OCI-LY3 (cell line): ENCODE measurements around the gene MICU1.

Experiments
- EZH2phosphoT487 ChIP-seq: fragments of 200-600 bp; shearing (Covaris generic); IDR thresholded peaks from 2 replicates; pipeline ENCODE4 v1.6.1; 2018; ENCODE audit warnings: antibody characterized with exemption, mixed run types, low read depth
- TF ChIP-seq, protein P1 (sequence below): fragments of 200-600, 300-600 bp; sonication (generic); IDR thresholded peaks from 2 replicates; pipeline ENCODE4 v1.5.1; 2014; ENCODE audit warnings: antibody characterized with exemption, low read length, low read depth

- TF ChIP-seq, protein P1, sequence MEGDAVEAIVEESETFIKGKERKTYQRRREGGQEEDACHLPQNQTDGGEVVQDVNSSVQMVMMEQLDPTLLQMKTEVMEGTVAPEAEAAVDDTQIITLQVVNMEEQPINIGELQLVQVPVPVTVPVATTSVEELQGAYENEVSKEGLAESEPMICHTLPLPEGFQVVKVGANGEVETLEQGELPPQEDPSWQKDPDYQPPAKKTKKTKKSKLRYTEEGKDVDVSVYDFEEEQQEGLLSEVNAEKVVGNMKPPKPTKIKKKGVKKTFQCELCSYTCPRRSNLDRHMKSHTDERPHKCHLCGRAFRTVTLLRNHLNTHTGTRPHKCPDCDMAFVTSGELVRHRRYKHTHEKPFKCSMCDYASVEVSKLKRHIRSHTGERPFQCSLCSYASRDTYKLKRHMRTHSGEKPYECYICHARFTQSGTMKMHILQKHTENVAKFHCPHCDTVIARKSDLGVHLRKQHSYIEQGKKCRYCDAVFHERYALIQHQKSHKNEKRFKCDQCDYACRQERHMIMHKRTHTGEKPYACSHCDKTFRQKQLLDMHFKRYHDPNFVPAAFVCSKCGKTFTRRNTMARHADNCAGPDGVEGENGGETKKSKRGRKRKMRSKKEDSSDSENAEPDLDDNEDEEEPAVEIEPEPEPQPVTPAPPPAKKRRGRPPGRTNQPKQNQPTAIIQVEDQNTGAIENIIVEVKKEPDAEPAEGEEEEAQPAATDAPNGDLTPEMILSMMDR: peak; percentile 66
- no peak for TF ChIP-seq EZH2phosphoT487
Observed at GRCh38 chr10:72375585-72375984, 250.3 kb downstream of the MICU1 start.
